ENCODE measurements around the gene EMX2.

Gene EMX2

DNA sequence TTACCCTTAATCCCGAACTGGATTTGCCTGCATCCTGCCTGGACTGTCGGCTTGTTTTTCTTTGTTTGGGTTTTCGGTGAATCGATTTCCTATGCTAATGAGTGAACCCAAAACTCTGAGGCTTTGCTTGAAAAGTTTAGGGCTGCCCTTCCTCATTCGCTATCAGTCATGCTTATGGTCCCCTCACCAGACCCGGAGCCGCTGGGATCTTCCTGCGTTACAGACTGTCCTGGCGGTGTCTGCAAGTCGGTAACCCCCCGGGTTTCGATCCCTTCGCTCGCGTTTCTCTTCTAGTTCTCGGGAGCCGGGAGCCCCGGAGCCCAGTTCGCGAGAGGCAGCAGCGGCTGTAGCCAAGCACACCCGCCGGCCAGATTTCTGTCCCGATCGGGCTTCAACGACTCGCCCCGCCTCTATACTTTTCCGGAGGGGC lies 2.2 kb downstream of the EMX2 start:
- no peak for DNase-seq (ENCODE audit: low spot score)

DNA sequence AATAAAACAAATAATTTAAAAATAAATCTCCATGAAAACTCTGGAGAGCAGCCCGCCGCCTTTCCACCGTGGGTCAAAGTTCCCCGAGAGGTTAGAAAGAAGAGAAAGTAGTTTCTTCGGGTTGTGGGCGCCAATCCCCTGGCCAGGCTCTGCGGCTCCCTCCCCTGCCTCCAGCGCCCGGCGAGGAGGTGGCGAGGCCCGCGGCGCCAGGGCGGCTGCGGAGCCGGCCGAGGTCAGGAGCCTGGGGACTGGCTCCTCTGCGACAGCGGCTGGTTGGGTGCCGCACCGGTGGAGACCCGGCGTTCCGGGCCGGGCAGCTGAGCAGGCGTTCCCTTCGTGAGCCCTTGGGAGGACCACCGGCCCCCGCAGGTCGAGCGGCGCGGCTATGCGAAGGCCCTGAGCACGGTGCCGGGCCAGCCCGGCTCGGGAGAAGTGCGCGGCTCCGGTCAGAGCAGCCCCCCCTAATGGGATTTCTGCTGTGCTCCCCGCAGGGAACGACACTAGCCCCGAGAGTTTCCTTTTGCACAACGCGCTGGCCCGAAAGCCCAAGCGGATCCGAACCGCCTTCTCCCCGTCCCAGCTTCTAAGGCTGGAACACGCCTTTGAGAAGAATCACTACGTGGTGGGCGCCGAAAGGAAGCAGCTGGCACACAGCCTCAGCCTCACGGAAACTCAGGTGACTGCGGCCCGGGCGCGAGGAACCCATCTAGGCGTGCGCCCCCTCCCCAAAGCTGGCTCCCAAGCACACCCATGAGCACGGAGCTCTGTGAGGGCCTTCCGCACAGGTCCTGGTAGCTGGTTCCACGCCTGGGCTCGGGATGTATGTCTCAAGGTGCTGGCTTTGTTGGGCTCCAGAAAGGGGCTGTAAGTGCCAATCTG lies 2.8 kb downstream of the EMX2 start:
- DNase-seq (ENCODE audit: low spot score), result no peak

DNA sequence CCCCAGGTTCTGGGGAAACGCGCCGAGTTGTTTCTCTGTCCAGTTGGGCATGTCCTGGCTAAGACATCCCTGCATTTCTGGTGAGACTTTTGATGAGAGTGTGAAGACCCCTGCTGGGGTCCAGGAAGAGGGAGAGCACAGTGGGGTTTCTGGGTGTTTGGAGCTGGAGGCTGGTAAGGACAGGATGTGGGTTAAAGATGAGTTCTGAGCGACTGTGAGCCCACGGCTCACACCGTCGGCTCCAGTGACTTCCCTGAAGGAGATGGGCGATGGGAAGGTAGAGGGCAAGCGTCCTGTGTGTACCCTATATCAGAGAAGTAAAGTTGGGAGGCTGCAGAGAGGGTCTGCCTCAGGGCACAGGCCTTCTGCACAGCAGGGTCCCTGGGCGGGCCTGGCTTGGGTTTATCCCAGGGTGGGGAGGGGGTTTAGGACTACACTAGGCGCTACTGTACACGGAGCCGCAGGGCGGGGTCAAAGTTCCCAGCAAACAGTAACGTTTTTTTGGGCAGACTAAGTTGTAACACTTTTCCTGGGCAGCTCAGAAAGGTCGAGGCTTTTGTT lies 3.6 kb downstream of the EMX2 start:
- no peak for DNase-seq (ENCODE audit: low spot score)

DNA sequence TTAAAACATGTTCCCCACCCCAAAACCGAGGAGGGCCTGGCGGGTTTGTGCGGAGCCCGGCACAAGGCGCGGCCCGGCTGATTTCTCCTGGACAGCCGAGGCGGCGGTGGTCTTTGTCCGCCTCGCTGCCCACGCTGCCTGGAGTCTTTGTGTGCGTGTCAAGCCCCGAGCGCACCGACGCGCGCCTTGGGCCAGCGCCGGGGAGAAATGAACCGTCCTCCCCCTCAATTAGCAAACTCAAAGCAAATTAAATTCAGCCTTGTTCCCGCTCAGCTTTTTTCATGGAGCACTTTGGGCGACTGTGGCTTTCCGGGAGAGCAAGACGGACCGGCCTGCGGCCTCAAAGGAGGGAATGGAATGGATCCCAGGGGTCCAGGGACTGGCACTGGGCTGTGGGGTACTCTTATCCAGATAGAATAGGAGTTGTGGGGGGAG lies 4.1 kb downstream of the EMX2 start:
- DNase-seq (ENCODE audit: low spot score), result no peak

DNA sequence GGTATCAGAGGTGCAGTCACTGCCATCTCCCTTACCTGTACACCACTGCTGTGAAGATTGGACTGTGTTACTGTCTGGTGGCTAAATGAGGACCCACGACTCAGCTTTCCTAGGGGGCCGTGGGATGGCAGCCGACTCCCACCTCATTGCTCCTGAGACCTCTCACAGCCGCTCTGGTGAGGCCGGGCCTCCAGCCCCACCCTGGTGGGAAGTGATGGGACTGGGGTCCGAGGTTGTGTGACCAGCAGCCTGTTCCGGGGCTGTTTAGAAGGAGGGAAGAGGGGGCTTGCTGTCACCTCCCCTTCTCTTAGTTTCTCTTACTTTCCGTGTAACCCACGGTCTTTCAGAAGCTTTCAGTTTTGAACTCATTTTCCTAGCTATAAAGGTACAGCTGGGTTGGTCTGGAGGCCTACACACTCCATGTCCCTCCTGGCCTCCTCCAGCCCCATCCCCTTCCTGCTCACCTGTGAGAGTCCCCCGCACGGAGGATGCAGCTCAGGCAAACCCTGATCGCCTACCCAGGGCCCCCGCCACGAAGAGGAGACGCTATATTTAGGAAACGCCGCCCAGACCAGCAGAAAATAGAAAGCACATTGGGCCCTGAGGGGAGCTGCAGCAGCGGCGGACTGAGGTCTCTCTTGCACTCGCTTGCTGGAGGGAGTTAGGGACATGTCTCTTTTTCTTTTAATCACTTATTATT lies 4.6 kb downstream of the EMX2 start:
- no peak for DNase-seq (ENCODE audit: low spot score)

DNA sequence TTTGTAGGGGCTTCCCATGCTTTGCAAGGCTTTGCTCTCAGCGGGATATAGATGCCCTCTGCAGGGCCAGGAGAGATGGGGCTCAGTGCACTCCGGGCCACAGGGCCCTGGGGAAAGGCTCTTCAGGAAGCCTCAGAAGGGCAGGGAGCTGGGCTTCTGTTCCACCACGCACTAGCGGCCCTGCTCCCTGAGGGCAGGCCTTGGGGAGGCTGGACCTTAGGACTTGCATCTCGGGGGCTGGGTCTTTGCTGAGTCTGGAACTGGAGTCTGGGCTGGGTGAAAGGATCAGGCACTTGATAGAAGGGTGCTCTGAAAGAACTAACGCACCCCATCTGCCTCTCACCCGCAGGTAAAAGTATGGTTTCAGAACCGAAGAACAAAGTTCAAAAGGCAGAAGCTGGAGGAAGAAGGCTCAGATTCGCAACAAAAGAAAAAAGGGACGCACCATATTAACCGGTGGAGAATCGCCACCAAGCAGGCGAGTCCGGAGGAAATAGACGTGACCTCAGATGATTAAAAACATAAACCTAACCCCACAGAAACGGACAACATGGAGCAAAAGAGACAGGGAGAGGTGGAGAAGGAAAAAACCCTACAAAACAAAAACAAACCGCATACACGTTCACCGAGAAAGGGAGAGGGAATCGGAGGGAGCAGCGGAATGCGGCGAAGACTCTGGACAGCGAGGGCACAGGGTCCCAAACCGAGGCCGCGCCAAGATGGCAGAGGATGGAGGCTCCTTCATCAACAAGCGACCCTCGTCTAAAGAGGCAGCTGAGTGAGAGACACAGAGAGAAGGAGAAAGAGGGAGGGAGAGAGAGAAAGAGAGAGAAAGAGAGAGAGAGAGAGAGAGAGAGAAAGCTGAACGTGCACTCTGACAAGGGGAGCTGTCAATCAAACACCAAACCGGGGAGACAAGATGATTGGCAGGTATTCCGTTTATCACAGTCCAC lies 5.4 kb downstream of the EMX2 start:
- DNase-seq (ENCODE audit: low spot score), result no peak

DNA sequence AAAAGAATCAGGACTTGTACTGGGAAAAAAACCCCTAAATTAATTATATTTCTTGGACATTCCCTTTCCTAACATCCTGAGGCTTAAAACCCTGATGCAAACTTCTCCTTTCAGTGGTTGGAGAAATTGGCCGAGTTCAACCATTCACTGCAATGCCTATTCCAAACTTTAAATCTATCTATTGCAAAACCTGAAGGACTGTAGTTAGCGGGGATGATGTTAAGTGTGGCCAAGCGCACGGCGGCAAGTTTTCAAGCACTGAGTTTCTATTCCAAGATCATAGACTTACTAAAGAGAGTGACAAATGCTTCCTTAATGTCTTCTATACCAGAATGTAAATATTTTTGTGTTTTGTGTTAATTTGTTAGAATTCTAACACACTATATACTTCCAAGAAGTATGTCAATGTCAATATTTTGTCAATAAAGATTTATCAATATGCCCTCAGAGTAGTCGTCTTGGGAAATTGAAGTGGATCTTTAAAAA lies 6.6 kb downstream of the EMX2 start:
- DNase-seq (ENCODE audit: low spot score), result no peak

DNA sequence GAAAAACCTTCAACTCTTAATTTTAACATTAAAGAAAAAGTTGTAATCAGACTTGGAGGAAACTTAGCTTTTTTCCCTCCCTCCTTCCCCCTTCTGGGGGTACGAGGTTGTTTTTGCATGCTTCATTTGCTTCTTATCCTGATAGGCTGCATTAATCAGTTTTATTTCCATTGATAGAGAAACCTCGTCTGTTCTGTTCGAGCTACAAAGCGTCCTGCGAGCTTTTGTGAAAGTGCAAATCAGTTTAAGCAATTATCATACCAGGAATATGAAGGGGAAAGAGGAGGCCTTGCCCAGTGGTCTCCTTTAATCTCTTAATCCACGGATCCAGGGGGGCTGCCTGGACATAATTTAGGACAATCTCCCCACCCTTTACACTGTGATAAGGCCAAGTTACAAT lies 7.5 kb downstream of the EMX2 start:
- no peak for DNase-seq (ENCODE audit: low spot score)

DNA sequence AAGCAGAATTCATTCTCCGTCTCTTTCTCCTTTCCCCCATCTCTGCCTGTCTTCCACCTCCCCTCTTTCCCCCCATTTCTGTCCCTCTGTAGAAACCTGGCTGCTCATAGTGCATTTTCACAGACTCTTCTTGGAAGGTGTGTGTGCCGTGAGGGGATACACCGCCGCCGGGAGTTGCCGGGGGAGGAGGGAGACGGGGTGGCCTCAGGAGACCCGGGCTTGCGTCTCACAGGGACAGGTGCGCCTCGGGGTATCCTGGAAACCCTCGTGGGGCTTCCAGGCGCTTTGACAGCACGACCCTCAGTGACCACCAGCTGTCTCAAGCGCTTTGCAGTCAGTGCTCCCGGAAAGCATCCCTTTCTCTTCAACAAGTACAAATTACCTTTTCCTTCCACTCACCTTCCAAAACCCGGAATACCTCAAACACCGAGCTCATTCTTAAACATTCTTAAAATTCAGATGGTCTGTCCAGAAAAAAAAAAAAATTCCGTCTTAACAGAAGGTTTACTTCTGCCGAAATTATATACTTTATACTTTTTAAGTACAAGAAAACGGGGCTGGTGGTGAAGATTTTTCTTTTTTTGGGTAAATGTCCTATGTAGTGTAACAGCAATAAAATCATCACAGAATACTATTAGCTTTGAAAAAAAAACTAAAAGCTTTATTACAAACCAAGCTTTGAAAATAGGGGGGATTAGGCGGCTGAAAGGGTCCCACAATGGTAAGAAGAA lies 8.2 kb downstream of the EMX2 start:
- DNase-seq (ENCODE audit: low spot score), result no peak

DNA sequence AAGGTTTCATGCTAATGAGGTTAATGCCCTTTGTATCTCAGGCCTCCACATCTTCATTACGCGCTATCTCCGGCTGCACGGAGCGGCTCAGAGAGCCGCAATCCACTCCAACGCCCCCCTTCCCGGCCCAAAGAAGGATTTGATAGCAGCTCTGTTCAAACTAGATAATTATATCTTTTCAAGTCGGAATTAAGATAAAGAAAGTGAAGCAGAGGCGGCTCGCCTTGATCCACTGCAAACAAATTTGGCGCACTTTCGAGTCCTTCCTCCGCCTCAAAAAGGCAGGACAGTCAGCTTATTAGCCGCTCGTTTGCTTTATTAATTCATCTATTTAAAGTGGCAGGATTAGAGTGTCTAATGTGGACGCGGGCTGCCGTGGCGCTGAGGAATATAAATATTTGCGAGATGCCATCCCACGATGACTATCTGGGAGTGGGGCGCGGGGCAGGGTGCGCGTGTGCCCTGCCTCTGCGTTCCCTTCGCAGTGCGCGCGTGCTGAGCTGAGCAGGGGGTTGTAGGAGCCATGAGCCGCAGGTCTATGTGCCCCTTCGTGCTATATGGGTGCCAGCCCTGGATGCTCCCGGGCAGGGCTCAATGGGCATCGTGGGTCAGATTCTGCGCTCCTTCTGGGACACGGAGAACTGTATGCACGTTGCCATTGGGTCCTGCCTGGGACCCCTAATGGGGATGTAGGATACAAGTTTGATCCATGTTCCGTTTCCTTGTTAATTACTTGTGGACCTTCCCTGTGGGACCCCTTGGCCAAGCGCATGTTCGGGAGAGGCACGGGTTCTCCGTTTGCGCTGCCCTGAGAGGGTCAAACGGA lies 9.0 kb downstream of the EMX2 start:
- DNase-seq (ENCODE audit: low spot score), result no peak

DNA sequence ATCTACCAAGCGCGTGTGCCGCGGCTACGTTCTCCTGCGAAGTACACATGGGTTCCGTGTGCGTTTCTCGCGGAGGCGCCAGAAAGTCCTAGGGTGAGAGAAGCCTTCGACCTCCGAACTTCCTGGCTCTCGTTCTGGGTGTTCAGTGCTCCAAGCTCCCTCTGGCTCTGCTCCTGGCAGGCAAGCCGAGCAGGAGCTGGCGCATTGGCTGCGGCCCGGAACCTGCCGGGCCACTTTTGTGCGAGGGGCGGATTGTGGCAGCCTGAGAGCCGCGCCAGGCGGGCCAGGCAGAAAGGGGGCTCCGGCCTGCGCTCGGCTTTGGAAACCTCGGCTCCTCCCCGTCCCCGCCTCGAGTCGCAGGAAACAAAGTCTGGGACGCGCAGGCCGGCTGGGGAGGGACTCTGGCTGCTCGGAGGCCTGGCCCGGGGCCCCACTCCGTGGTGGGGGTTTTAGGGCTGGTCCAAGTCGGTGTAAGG lies 9.6 kb downstream of the EMX2 start:
- no peak for DNase-seq (ENCODE audit: low spot score)

DNA sequence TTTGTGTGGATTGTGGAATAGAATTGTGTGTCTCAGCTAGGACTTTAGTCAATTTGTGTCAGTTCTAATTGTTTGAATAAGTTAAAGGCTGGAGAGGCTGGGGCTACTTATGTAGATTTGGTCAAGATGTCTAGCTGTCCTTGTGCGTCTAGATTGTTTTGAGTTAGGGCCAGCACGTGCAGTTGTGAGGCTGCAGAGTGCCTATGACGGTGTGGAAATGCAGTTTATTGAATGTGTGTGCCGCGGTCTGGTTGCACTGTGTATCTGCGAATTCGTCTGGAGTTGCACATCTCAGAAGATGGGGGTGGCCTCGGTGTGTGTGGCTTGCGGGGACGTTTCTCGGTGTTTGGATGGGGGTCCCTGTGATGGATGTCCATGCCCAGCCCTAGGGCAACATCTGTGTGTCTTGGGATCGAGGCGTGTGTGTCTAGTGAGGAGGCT lies 10.2 kb downstream of the EMX2 start:
- no peak for DNase-seq (ENCODE audit: low spot score)

DNA sequence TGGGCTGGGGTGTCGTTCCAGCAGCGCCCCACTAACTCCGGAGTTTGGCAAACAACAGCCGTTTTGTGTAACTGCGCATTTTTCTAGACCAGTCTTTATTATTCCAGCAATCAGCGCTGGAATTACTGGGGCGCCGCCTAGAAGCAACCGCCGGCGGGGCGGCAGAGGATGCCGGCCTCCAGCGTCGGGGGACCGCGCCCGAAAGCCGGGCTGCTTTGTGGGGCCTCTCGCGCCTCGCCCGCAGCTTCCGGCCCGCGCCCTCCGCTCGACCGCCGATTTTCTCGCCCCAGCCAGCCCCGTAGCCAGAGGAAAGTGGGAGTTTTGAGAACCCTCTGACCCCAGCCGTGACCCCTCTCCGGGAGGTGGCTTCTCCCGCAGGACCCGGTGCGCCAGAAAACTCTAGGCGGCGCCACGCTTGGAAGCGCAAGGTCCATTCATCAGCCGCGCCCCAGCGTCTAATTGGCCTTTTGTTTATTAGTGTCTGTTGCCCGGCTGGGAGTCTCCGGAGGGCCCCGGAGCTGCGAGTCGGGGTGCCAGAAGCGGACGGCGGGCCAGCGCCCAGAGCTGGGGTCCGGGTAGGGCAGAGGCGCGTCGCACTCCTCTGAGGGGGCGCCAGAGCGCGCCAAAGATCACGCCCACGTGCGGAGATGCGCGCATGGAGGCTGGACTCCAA lies 10.7 kb downstream of the EMX2 start:
- DNase-seq (ENCODE audit: low spot score), result no peak

DNA sequence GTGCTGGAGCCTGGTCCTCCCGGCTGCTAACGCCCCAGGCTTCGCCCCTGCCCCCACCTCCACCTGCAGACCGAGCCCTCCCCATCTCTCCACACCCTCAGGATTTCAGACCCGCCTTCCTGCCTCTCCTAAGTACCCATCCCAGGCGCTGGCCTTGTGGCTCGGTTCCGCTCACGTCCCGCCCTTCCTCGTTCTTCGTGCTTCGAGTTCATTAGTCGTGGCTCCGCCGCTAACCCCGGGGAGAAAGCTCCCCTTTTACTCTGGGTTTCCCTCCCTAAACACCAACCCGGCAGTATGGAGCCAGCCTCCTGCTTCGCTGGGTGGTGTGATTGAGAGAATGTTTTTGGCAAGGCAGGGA lies 11.2 kb downstream of the EMX2 start:
- no peak for DNase-seq (ENCODE audit: low spot score)

DNA sequence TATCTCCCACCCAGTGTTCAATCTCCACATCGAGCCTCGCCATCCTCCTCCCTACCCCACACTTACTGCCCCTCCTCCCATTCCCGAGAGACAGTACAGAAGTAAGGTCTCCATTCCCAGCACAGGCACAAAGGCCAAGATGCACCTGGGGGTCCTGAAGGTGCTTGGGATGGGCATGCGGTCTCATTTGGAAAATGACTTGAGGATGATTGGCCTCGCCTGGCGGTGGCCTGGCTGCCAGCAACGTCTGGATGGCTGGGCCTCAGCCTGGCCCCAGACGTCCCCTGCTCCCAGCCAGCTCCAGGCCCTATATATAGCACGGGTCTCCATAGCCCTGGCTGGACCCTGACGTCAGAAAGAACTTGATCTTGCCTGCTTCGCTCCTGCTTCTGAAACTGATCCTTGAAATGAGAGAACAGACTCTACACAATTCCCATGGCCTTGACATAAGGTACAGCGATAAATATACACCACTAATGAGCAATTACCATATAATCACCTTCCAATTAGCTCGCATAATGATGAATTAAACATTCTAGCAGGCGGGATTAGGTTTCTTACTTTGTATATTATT lies 11.8 kb downstream of the EMX2 start:
- DNase-seq (ENCODE audit: low spot score), result no peak

DNA sequence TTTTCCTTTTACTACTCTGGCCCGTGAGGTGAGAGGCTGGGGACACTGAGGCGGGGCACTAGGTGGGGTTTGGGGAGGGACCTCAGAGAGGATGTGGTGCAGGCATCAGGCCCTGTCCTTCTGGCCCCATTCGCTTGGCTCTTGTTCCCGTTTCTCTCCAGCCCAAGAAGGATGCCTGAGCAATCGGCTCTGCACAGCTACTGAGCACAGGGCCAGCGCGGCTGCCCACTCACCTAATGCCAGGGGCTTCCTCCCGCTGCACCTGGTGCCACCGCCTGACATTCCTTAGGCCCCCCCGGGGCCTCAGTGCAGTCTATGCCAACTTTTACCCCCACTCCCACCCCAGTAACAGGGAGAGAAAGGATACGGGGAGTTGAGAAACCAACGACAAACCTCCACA lies 12.5 kb downstream of the EMX2 start:
- DNase-seq (ENCODE audit: low spot score), result no peak

DNA sequence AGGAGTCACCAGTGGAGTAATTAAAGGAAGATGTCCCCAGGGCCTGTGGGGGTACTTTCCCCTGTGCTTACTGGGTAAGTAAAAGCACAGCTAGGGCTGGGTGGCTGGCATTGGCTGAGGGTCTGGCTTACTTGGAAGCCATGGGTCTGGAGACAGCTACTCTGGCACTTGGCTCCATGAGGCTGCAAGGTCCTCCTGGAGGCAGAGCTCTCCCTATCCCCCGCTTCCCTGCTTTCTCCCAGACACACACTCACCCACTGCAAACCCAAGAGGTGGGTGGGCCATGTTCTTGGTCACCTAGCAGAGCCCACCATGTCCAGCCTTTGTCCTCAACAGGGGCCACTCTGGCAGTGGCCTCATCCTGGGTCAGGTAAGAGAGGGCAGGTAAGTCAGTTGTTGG lies 13.3 kb downstream of the EMX2 start:
- no peak for DNase-seq (ENCODE audit: low spot score)

DNA sequence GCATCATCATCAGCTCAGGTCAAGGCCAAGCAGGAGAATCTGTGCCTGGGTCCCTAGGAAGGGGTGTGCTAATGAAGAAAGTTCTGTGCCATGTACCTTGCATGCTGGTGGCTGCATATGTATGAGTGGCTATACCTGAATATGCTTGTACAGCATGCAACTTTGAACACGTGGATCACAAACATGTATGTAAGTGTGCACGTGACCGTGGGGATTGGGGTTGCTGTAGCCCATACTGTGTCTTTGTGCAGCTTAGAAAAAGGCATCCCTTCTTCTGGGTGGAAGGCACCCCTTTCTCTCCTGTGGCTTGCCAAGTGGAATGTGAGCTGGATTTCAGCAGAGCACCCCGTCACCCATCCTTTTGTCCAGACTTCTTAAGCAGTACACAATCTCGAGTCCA lies 13.8 kb downstream of the EMX2 start:
- no peak for DNase-seq (ENCODE audit: low spot score)

DNA sequence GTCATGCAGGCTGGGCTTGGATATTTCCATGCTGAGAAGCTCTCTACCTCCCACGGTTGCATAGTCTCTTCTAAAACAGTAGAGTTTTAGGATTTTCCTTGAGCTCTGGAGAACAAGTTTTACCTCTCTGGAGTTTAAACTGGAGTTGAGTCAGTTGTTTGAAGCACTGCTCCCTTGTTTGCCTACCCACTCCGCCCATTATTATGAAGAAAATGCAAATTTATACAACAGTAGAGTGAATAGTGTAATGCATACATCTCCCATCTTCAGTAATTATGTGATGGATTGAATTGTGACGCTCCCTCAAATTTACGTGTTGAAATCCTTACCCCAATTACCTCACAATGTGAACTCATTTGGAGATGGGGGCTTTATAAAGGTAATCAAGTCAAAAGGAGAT lies 17.2 kb downstream of the EMX2 start:
- no peak for DNase-seq (ENCODE audit: low spot score)

Measured in HuH-7 (cell line).